Measurements from ENCODE around the gene SIDT1. TPM values are rescaled to one million over a fixed set of nuclear protein-coding genes. Genes with fewer than 3 reads are reported as not detected.

The SIDT1 gene
- total RNA-seq, 6 experiments from 2014 or later = 0.25 to 0.53 (median 0.35) TPM

GRCh38 chr3:113615976-113616375 is 83.6 kb downstream of the SIDT1 start:
- no peak for ATAC-seq

GRCh38 chr3:113617726-113618125 is 85.4 kb downstream of the SIDT1 start:
- H3K27me3 ChIP-seq = no peaks in the 10 kb centered on the region
- no peaks in the 10 kb centered on the region for H3K9me3 ChIP-seq
- ATAC-seq (no peak), DNase-seq (no peak)
- intact Hi-C loops (cut with DNase I) = no loop called here
- WGBS (ENCODE audit: insufficient coverage, low coverage, low lambda C conversion rate, missing lambda C conversion rate) = 82% methylated on average over 2 of the region's 2 CpGs
- no peak overlapping the region for H3K4me3 ChIP-seq
- no peak overlapping the region for H3K27ac ChIP-seq
- TF ChIP-seq POLR2A (IDR thresholded peaks at IDR 0.05) (no peak), CTCF (IDR thresholded peaks at IDR 0.05) (no peak)
- H3K4me1 ChIP-seq = no peaks in the 10 kb centered on the region
- H3K36me3 ChIP-seq = no peaks in the 10 kb centered on the region

More at GRCh38 chr3:113615976-113616375, 83.6 kb downstream of the SIDT1 start:
- Histone ChIP-seq H3K4me3 (no peak overlapping the region), H3K27me3 (no peaks in the 10 kb centered on the region), H3K36me3 (no peaks in the 10 kb centered on the region), H3K4me1 (no peaks in the 10 kb centered on the region), H3K9me3 (no peaks in the 10 kb centered on the region), H3K27ac (no peak overlapping the region)
- intact Hi-C loops (cut with DNase I) = no loop called here
- 79% methylated on average over 3 of the region's 4 CpGs for WGBS (ENCODE audit: insufficient coverage, low coverage, low lambda C conversion rate, missing lambda C conversion rate)
- TF ChIP-seq CTCF (IDR thresholded peaks at IDR 0.05) (no peak), POLR2A (IDR thresholded peaks at IDR 0.05) (no peak)
- no peak for DNase-seq

- no peak overlapping the region for H3K4me3 ChIP-seq
- H3K9me3 ChIP-seq = no peaks in the 10 kb centered on the region
- intact Hi-C loops (cut with DNase I) = no loop called here
- no peak for DNase-seq
- H3K36me3 ChIP-seq = no peaks in the 10 kb centered on the region
- TF ChIP-seq POLR2A (IDR thresholded peaks at IDR 0.05) = no peak
- H3K4me1 ChIP-seq = no peaks in the 10 kb centered on the region
- no peak for ATAC-seq
- H3K27ac ChIP-seq = no peak overlapping the region
- H3K27me3 ChIP-seq = no peaks in the 10 kb centered on the region
Measured at GRCh38 chr3:113620091-113620490, 87.7 kb downstream of the SIDT1 start.

GRCh38 chr3:113623324-113623723 is 91.0 kb downstream of the SIDT1 start:
- WGBS (ENCODE audit: insufficient coverage, low coverage, low lambda C conversion rate, missing lambda C conversion rate) = 54% methylated on average over 17 of the region's 19 CpGs
- intact Hi-C loops (cut with DNase I) = no loop called here
- Histone ChIP-seq H3K4me3 (no peak overlapping the region), H3K9me3 (no peaks in the 10 kb centered on the region), H3K36me3 (no peaks in the 10 kb centered on the region), H3K27me3 (no peaks in the 10 kb centered on the region), H3K27ac (no peak overlapping the region), H3K4me1 (peaks cover 0 to 8% (median 0%) of the 10 kb centered on the region in 4 donors)
- TF ChIP-seq CTCF (IDR thresholded peaks at IDR 0.05) = no peak
- TF ChIP-seq POLR2A (IDR thresholded peaks at IDR 0.05) = no peak
- ATAC-seq (no peak), DNase-seq (no peak)

GRCh38 chr3:113623811-113624210 is 91.5 kb downstream of the SIDT1 start:
- H3K4me3 ChIP-seq = no peak overlapping the region
- H3K9me3 ChIP-seq = no peaks in the 10 kb centered on the region
- intact Hi-C loops (cut with DNase I) = no loop called here
- no peaks in the 10 kb centered on the region for H3K27me3 ChIP-seq
- H3K4me1 ChIP-seq = peaks cover 0 to 8% (median 0%) of the 10 kb centered on the region in 4 donors
- H3K36me3 ChIP-seq = no peaks in the 10 kb centered on the region
- ATAC-seq (no peak), DNase-seq (no peak)
- 96% methylated on average over 7 of the region's 7 CpGs for WGBS (ENCODE audit: insufficient coverage, low coverage, low lambda C conversion rate, missing lambda C conversion rate)
- TF ChIP-seq POLR2A (IDR thresholded peaks at IDR 0.05) (no peak), CTCF (IDR thresholded peaks at IDR 0.05) (no peak)
- no peak overlapping the region for H3K27ac ChIP-seq

Measured in right lobe of liver (tissue), 6 donors.